BLaER1 treated with 17β-estradiol and CSF1 and Interleukin-3, amounts not matched to agents 10 nM and 100 nM (cell line): ENCODE data around the gene KIF18A.
A peak's percentile ranks its signal among the peaks of the same experiment; 100 is the strongest.
"Not testable (repeated sequence)": the region's sequence is repeated elsewhere in the genome, so short reads cannot be mapped to it uniquely, and the experiment has no call there.

Experiments used
- H3K27ac ChIP-seq, 11 experiments: shearing (Covaris generic); formaldehyde crosslinking; 2 replicates each; pipeline ENCODE4 v1.8.1; 2022
- H3K27me3 ChIP-seq, 11 experiments: shearing (Covaris generic); formaldehyde crosslinking; 2 replicates each; pipeline ENCODE4 v1.8.1; 2022
- H3K36me3 ChIP-seq, 11 experiments: shearing (Covaris generic); formaldehyde crosslinking; 2 replicates each; pipeline ENCODE4 v1.8.1; 2022
- H3K4me1 ChIP-seq, 10 experiments: shearing (Covaris generic); formaldehyde crosslinking; 2 replicates each; pipeline ENCODE4 v1.8.1; 2022
- H3K4me2 ChIP-seq, 11 experiments: shearing (Covaris generic); formaldehyde crosslinking; 2 replicates each; pipeline ENCODE4 v1.8.1; 2022
- H3K4me3 ChIP-seq, 10 experiments: shearing (Covaris generic); formaldehyde crosslinking; 2 replicates each; pipeline ENCODE4 v1.8.1; 2022
- H3K9ac ChIP-seq, 11 experiments: shearing (Covaris generic); formaldehyde crosslinking; 2 replicates each; pipeline ENCODE4 v1.8.1; 2022
- H3K9me3 ChIP-seq, 11 experiments: shearing (Covaris generic); formaldehyde crosslinking; replicated peaks in 1 of 11; 2 replicates each; pipeline ENCODE4 v1.8.1; 2022
- H4K20me1 ChIP-seq, 11 experiments: shearing (Covaris generic); formaldehyde crosslinking; 2 replicates each; pipeline ENCODE4 v1.8.1; 2022
- Cebpa-rat ChIP-seq, 11 experiments: shearing (Covaris generic); IDR thresholded peaks; 2 replicates each; pipeline ENCODE4 v1.8.1; 2022

KIF18A gene

GRCh38 chr11:28137832-28138231 is 29.9 kb upstream of the KIF18A start:
- no peaks in the 10 kb centered on the region for H4K20me1 ChIP-seq
- H3K9me3 ChIP-seq: peaks cover 78 to 87% (median 83%) of the 10 kb centered on the region in 11 experiments
- H3K4me3 ChIP-seq: no peak overlapping the region
- no peaks in the 10 kb centered on the region for H3K27me3 ChIP-seq
- H3K4me2 ChIP-seq: no peak overlapping the region
- H3K9ac ChIP-seq: no peak overlapping the region
- H3K27ac ChIP-seq: no peak overlapping the region
- TF ChIP-seq Cebpa-rat (IDR thresholded peaks at IDR 0.05): no peak
- H3K4me1 ChIP-seq: no peaks in the 10 kb centered on the region
- peaks cover 37 to 67% (median 56%) of the 10 kb centered on the region in 11 experiments for H3K36me3 ChIP-seq

DNA sequence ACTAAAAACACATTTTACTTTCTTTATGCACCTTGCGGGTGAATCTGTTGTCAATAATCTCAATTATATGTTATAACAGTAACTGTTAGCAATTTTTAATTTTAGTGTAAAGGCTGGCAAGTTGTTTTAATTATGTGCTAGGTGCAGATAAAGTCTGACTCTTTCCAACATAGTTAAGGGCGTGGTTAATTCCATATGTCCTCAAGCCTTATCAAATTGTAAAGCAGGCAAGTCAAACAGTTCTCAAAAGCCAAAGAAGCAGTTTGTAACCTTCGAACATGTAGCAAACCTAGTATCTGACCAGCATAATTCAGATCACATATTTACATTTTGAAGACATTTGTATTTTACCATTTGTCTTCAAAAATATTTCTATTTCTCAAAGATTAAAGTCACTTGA is 29.4 kb upstream of the KIF18A start:
- no peak for TF ChIP-seq Cebpa-rat (IDR thresholded peaks at IDR 0.05)
- no peak overlapping the region for H3K9ac ChIP-seq
- peaks cover 37 to 67% (median 56%) of the 10 kb centered on the region in 11 experiments for H3K36me3 ChIP-seq
- H3K4me3 ChIP-seq: no peak overlapping the region
- no peaks in the 10 kb centered on the region for H4K20me1 ChIP-seq
- peaks cover 78 to 87% (median 83%) of the 10 kb centered on the region in 11 experiments for H3K9me3 ChIP-seq
- no peaks in the 10 kb centered on the region for H3K4me1 ChIP-seq
- no peak overlapping the region for H3K27ac ChIP-seq
- H3K27me3 ChIP-seq: no peaks in the 10 kb centered on the region
- no peak overlapping the region for H3K4me2 ChIP-seq

DNA sequence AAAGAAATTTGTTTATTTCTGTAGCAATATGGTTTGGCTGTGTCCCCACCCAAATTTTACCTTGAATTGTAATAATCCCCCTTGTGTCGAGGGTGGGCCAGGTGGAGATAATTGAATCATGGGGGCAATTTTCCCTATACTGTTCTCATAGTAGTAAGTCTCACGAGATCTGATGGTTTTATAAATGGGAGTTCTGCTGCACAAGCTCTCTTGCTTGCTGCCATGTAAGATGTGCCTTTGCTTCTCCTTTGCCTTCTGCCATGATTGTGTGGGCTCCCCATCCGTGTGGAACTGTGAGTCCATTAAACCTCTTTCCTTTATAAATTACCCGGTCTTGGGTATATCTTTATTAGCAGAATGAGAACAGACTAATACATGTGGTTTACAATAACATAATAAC is 28.2 kb upstream of the KIF18A start:
- H3K4me1 ChIP-seq, H3K4me2 ChIP-seq, H3K4me3 ChIP-seq, H4K20me1 ChIP-seq, H3K27me3 ChIP-seq, H3K27ac ChIP-seq, H3K9ac ChIP-seq: not testable (repeated sequence)
- H3K9me3 ChIP-seq: peaks cover 76 to 82% (median 80%) of the 10 kb centered on the region in 11 experiments
- H3K36me3 ChIP-seq: peaks cover 37 to 68% (median 56%) of the 10 kb centered on the region in 11 experiments

DNA sequence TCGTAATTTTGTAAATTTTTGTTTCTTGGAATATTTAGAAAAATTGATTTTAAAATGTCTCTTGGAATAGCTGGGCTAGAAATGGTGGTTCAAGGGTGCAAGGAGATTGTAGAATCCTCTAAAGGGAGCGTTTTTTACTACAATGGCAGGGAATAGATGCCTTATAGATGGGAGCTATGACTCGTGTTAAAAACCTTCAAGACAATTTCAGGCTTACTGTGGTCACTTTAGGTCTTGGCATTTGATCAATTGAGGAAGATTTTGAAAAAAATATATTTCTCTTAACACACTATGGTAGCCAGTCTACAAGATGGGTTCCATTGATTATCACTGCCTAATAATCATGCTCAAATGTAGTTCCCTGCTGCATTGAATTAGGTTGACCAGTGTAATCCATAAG is 25.2 kb upstream of the KIF18A start:
- TF ChIP-seq Cebpa-rat (IDR thresholded peaks at IDR 0.05): no peak
- H3K27ac ChIP-seq: no peak overlapping the region
- no peaks in the 10 kb centered on the region for H4K20me1 ChIP-seq
- H3K9me3 ChIP-seq: peaks cover 46 to 52% (median 50%) of the 10 kb centered on the region in 11 experiments
- H3K27me3 ChIP-seq: no peaks in the 10 kb centered on the region
- no peak overlapping the region for H3K9ac ChIP-seq
- H3K4me2 ChIP-seq: no peak overlapping the region
- peaks cover 23 to 62% (median 32%) of the 10 kb centered on the region in 11 experiments for H3K36me3 ChIP-seq
- H3K4me1 ChIP-seq: no peaks in the 10 kb centered on the region
- no peak overlapping the region for H3K4me3 ChIP-seq

- Histone ChIP-seq H3K4me2 (no peak overlapping the region), H3K27me3 (no peaks in the 10 kb centered on the region), H3K9ac (no peak overlapping the region), H3K4me3 (no peak overlapping the region), H3K36me3 (peaks cover 23 to 57% (median 28%) of the 10 kb centered on the region in 11 experiments), H3K27ac (no peak overlapping the region), H3K9me3 (peaks cover 40 to 46% (median 44%) of the 10 kb centered on the region in 11 experiments), H4K20me1 (no peaks in the 10 kb centered on the region), H3K4me1 (no peaks in the 10 kb centered on the region)
- no peak for TF ChIP-seq Cebpa-rat (IDR thresholded peaks at IDR 0.05)
These were observed 24.6 kb upstream of the KIF18A start for GRCh38 chr11:28132548-28132947.

DNA sequence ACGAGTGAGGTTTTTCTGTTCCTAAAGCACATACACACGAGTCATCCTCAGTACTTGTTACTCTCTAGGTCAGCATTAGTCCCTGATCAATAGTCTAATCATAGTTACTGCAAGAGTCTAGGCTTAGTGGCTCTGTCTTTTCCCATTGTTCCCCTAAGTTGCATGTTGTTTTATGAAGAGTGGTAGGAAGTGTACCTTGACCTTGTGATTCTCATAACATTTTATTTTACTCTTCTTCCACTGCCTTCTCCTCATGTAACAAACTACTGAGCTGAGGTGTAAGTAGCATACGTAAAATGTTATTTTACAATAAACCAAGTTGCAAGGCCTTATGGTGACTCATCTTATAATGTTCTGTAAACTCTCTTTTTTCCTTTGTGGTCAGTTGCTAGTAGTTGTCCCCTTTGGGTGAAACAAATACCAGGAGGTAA is 15.2 kb upstream of the KIF18A start:
- H3K4me2 ChIP-seq: no peak overlapping the region
- no peak for TF ChIP-seq Cebpa-rat (IDR thresholded peaks at IDR 0.05)

DNA sequence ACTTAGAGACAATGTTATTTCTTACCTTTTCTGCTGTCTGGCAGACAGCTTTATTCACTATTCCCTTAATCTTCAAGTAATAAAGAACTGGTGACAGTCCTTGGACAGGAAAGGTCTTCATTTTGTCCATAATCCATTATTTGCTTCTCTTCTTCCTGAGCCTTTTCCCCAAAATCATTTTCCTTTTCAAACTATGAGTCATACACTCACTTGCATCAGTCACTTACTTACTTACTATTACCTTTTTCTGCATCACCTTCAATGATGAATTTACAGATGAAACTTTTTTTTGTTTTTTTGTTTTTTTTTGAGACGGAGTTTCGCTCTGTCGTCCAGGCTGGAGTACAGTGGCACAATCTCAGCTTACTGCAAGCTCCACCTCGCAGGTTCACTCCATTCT is 9.8 kb upstream of the KIF18A start:
- TF ChIP-seq Cebpa-rat (IDR thresholded peaks at IDR 0.05): no peak
- H4K20me1 ChIP-seq: peaks cover 0 to 4% (median 0%) of the 10 kb centered on the region in 11 experiments; a peak in 1 of 22 replicates
- peaks cover 11 to 37% (median 23%) of the 10 kb centered on the region in 11 experiments; a peak in 19 of 22 replicates for H3K36me3 ChIP-seq

More for the DNA sequence above, 15.2 kb upstream of the KIF18A start:
- H3K27me3 ChIP-seq: no peaks in the 10 kb centered on the region
- H3K27ac ChIP-seq: no peak overlapping the region
- no peaks in the 10 kb centered on the region for H3K9me3 ChIP-seq
- H3K9ac ChIP-seq: no peak overlapping the region
- no peak overlapping the region for H3K4me3 ChIP-seq
- peaks cover 0 to 22% (median 0%) of the 10 kb centered on the region in 11 experiments; a peak in 4 of 22 replicates for H3K36me3 ChIP-seq
- peaks cover 0 to 4% (median 0%) of the 10 kb centered on the region in 11 experiments; a peak in 1 of 22 replicates for H4K20me1 ChIP-seq
- no peaks in the 10 kb centered on the region for H3K4me1 ChIP-seq

GRCh38 chr11:28114731-28115130 is 6.8 kb upstream of the KIF18A start:
- no peaks in the 10 kb centered on the region for H3K27me3 ChIP-seq
- peaks cover 0 to 4% (median 0%) of the 10 kb centered on the region in 11 experiments; a peak in 1 of 22 replicates for H4K20me1 ChIP-seq
- H3K36me3 ChIP-seq: peaks cover 11 to 37% (median 23%) of the 10 kb centered on the region in 11 experiments; a peak in 19 of 22 replicates
- H3K9me3 ChIP-seq: no peaks in the 10 kb centered on the region
- no peak for TF ChIP-seq Cebpa-rat (IDR thresholded peaks at IDR 0.05)
- H3K9ac ChIP-seq: no peak overlapping the region
- H3K4me3 ChIP-seq: no peak overlapping the region
- no peak overlapping the region for H3K4me2 ChIP-seq
- no peak overlapping the region for H3K27ac ChIP-seq
- peaks cover 8 to 15% (median 12%) of the 10 kb centered on the region in 10 experiments for H3K4me1 ChIP-seq

More for the DNA sequence above, 9.8 kb upstream of the KIF18A start:
- no peaks in the 10 kb centered on the region for H3K4me1 ChIP-seq
- H3K27me3 ChIP-seq: no peaks in the 10 kb centered on the region
- H3K4me2 ChIP-seq: no peak overlapping the region
- H3K4me3 ChIP-seq: no peak overlapping the region
- H3K9me3 ChIP-seq: no peaks in the 10 kb centered on the region
- no peak overlapping the region for H3K9ac ChIP-seq
- no peak overlapping the region for H3K27ac ChIP-seq

- peaks cover 0 to 4% (median 0%) of the 10 kb centered on the region in 11 experiments; a peak in 1 of 22 replicates for H4K20me1 ChIP-seq
- TF ChIP-seq Cebpa-rat (IDR thresholded peaks at IDR 0.05): no peak
- H3K9me3 ChIP-seq: no peaks in the 10 kb centered on the region
- no peaks in the 10 kb centered on the region for H3K27me3 ChIP-seq
- peaks cover 11 to 37% (median 23%) of the 10 kb centered on the region in 11 experiments; a peak in 19 of 22 replicates for H3K36me3 ChIP-seq
- H3K4me3 ChIP-seq: no peak overlapping the region
- no peak overlapping the region for H3K9ac ChIP-seq
- H3K4me2 ChIP-seq: no peak overlapping the region
- no peak overlapping the region for H3K27ac ChIP-seq
- H3K4me1 ChIP-seq: peaks cover 12 to 21% (median 18%) of the 10 kb centered on the region in 10 experiments
These were observed 6.2 kb upstream of the KIF18A start for GRCh38 chr11:28114116-28114515.

DNA sequence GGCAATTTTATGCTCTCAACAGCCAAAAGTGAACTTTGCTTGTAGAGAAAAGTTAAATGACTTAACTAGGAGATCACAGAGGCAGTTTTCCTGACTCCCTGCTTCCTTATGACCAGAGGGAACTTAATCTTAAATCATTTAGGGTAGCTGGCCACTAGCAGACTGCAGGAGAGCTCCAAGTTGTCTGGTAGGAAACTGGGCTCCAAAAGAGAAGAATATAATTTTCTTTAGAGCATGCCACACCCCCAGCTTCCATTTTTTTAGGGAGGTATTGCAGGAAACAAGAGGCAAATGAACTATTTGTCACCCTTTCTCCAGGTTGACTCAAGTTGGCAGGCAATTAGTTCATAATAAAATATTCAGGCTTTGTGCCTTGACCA is 2.9 kb upstream of the KIF18A start:
- Histone ChIP-seq H3K36me3 (peaks cover 11 to 26% (median 17%) of the 10 kb centered on the region in 11 experiments; a peak in 18 of 22 replicates), H3K27ac (peak overlapping the region; percentile 79 to 89 (median 85)), H3K9me3 (no peaks in the 10 kb centered on the region), H4K20me1 (no peaks in the 10 kb centered on the region; a peak in 1 of 22 replicates), H3K27me3 (no peaks in the 10 kb centered on the region), H3K4me1 (peaks cover 24 to 41% (median 39%) of the 10 kb centered on the region in 10 experiments), H3K9ac (peak overlapping the region; percentile 79 to 91 (median 89)), H3K4me3 (peak overlapping the region; percentile 70 to 85 (median 80)), H3K4me2 (peak overlapping the region; percentile 75 to 93 (median 88))
- no peak for TF ChIP-seq Cebpa-rat (IDR thresholded peaks at IDR 0.05)
